HepG2 (cell line): ENCODE results near the gene ZNF500. TPM values are rescaled to one million over a fixed set of nuclear protein-coding genes. Genes with fewer than 3 reads are reported as not detected.

Experiments
- ATAC-seq: fragments of 200-7000 bp; cut with Tn5 transposase; 3 replicates; pipeline ENCODE4 v1.9.1; 2020; ENCODE audit warnings: mild to moderate bottlenecking, moderate library complexity
- BruUV-seq: library from RNA; stranded (reverse); fragments of 400-500 nt; replicated peaks from 2 replicates; lab custom pipeline; 2021; lab: Mats Ljungman, UMichigan
- CTCF ChIA-PET: fragments of 300-600 bp; formaldehyde crosslinking; extraction: SDS; loops from one replicate; lab custom pipeline; 2021; ENCODE audit warnings: low total read pairs, inconsistent platforms, low intra/inter-chr PET ratio; lab: Yijun Ruan, JAX
- POLR2A ChIA-PET: fragments of 350-600 bp; sonication (Branson Sonifier 250); formaldehyde crosslinking; loops from one replicate; lab custom pipeline; 2020; ENCODE audit warnings: antibody characterized with exemption, inconsistent platforms; lab: Yijun Ruan, JAX
- DNase-seq: peaks from one replicate; pipeline ENCODE4 v3.0.0-alpha.2; 2015; ENCODE audit warnings: low spot score
- FAIRE-seq: peaks from 3 replicates; lab custom pipeline; 2011; peaks lifted over from hg19 to GRCh38; lab: Jason Lieb, UNC
- H2AFZ ChIP-seq: one replicate; pipeline ENCODE4 v1.6.1; 2011; ENCODE audit warnings: low read length, inconsistent platforms
- H3K27ac ChIP-seq: fragments of 300-600 bp; 3 replicates; pipeline ENCODE4 v1.8.0; 2011; ENCODE audit warnings: mixed run types, mild to moderate bottlenecking, mixed read lengths, low read length, inconsistent platforms; ENCODE audit not compliant: insufficient read depth; ENCODE audit errors: extremely low read length
- H3K27me3 ChIP-seq, 2 experiments: fragments of 200-600 bp in 1 of 2; 2 replicates in 1 of 2; 3 replicates in 1 of 2; pipeline versions ENCODE4 v1.6.0 to v1.8.0; 2011; ENCODE audit warnings: low read length in 2 of 2, mild to moderate bottlenecking in 2 of 2, moderate library complexity in 2 of 2, inconsistent platforms in 1 of 2; ENCODE audit not compliant: insufficient read depth in 2 of 2, control insufficient read depth in 1 of 2
- H3K36me3 ChIP-seq, 2 experiments: fragments of 200-600 bp in 1 of 2; replicated peaks in 1 of 2; 2 replicates in 1 of 2; 3 replicates in 1 of 2; pipeline versions ENCODE4 v1.5.1 to v1.8.0; 2011; ENCODE audit warnings: low read length in 2 of 2, inconsistent platforms in 1 of 2; ENCODE audit not compliant: insufficient read depth in 2 of 2, control insufficient read depth in 1 of 2
- H3K4me1 ChIP-seq: 2 replicates; pipeline ENCODE4 v1.5.1; 2012; ENCODE audit warnings: low read length, inconsistent platforms; ENCODE audit not compliant: insufficient read depth
- H3K4me2 ChIP-seq: 2 replicates; pipeline ENCODE4 v1.6.0; 2011; ENCODE audit warnings: low read depth, low read length, inconsistent platforms
- H3K4me3 ChIP-seq, 3 experiments: fragments of 200-600 bp in 1 of 3; sonication (generic), shearing (Covaris generic) in 1 of 3; replicated peaks in 1 of 3; 2 replicates each; pipeline ENCODE4 v1.5.1; 2011 to 2016; ENCODE audit warnings: low read length in 3 of 3, inconsistent platforms in 2 of 3, low read depth in 2 of 3, mild to moderate bottlenecking in 2 of 3, control low read depth in 1 of 3, mixed read lengths in 1 of 3; ENCODE audit not compliant: insufficient read depth in 1 of 3
- H3K79me2 ChIP-seq: one replicate; pipeline ENCODE4 v1.6.1; 2011; ENCODE audit warnings: low read length, inconsistent platforms; ENCODE audit not compliant: insufficient read depth
- H3K9ac ChIP-seq: 2 replicates; pipeline ENCODE4 v1.6.0; 2011; ENCODE audit warnings: mild to moderate bottlenecking, low read depth, low read length, inconsistent platforms; ENCODE audit not compliant: insufficient read depth
- H3K9me3 ChIP-seq: 2 replicates; pipeline ENCODE4 v1.5.1; 2012; ENCODE audit warnings: mild to moderate bottlenecking, low read length
- H4K20me1 ChIP-seq: 2 replicates; pipeline ENCODE4 v1.6.0; 2011; ENCODE audit warnings: inconsistent platforms, mild to moderate bottlenecking, low read length, moderate library complexity; ENCODE audit not compliant: insufficient read depth
- ARNTL ChIP-seq: sonication (generic); formaldehyde crosslinking; IDR thresholded peaks from 2 replicates; pipeline ENCODE4 v1.4.0; 2020; ENCODE audit warnings: mild to moderate bottlenecking, missing genetic modification reagents
- GABPA ChIP-seq, 2 experiments: IDR thresholded peaks; 2 replicates each; pipeline ENCODE4 v1.6.1; 2011 to 2016; ENCODE audit warnings: low read depth in 2 of 2, low read length in 1 of 2, missing biosample characterization in 1 of 2, missing genetic modification characterization in 1 of 2
- KAT7 ChIP-seq: IDR thresholded peaks from 2 replicates; pipeline ENCODE4 v1.6.1; 2018; ENCODE audit warnings: borderline replicate concordance, missing compliant biosample characterization
- KDM1A ChIP-seq: IDR thresholded peaks from 2 replicates; pipeline ENCODE4 v1.6.1; 2016; ENCODE audit warnings: missing compliant biosample characterization
- MED1 ChIP-seq: sonication (generic); formaldehyde crosslinking; IDR thresholded peaks from 2 replicates; pipeline ENCODE4 v1.4.0; 2020; ENCODE audit warnings: missing genetic modification reagents
- MNT ChIP-seq: fragments of 450-650 bp; IDR thresholded peaks from 2 replicates; pipeline ENCODE4 v1.6.1; 2016
- PATZ1 ChIP-seq: sonication (generic); formaldehyde crosslinking; IDR thresholded peaks from 2 replicates; pipeline ENCODE4 v1.4.0; 2020; ENCODE audit warnings: missing genetic modification reagents
- RBM22 ChIP-seq: fragments of 200-400 bp; formaldehyde crosslinking; optimal IDR thresholded peaks from 2 replicates; pipeline ENCODE3; 2017; ENCODE audit warnings: mild to moderate bottlenecking, low read length, moderate library complexity
- RERE ChIP-seq: IDR thresholded peaks from 2 replicates; pipeline ENCODE4 v1.6.1; 2016; ENCODE audit warnings: low read depth, missing genetic modification reagents, missing compliant biosample characterization
- U2AF2 ChIP-seq: fragments of 200-400 bp; formaldehyde crosslinking; IDR thresholded peaks from 2 replicates; pipeline ENCODE4 v1.6.1; 2017; ENCODE audit warnings: low read depth, mild to moderate bottlenecking, low read length
- ZMYM3 ChIP-seq: sonication (generic); formaldehyde crosslinking; IDR thresholded peaks from 2 replicates; pipeline ENCODE4 v1.5.1; 2020; ENCODE audit warnings: mild to moderate bottlenecking, missing genetic modification reagents
- ZNF674 ChIP-seq: sonication (generic); formaldehyde crosslinking; IDR thresholded peaks from 2 replicates; pipeline ENCODE4 v1.5.0; 2020; ENCODE audit warnings: low read depth, mild to moderate bottlenecking, missing genetic modification reagents
- ZNF772 ChIP-seq: sonication (generic); formaldehyde crosslinking; IDR thresholded peaks from 2 replicates; pipeline ENCODE4 v1.5.0; 2020; ENCODE audit warnings: mild to moderate bottlenecking, missing genetic modification reagents
- ZSCAN30 ChIP-seq: sonication (generic); formaldehyde crosslinking; IDR thresholded peaks from 2 replicates; pipeline ENCODE4 v1.5.0; 2020; ENCODE audit warnings: mild to moderate bottlenecking, missing genetic modification reagents
- WGBS: methylation state at CpG from one replicate; pipeline ENCODE4 v1.1.6; 2017; ENCODE audit warnings: low lambda C conversion rate; 5-methylcytosine and 5-hydroxymethylcytosine counted together
- in situ Hi-C: cut with HindIII; loops from 2 replicates; pipeline ENCODE4 v1.10.0; 2017; ENCODE audit warnings: low pct_unique_long_range_greater_than_20kb; ENCODE audit not compliant: extremely low pct_ligation_motif_present
- intact Hi-C: fragments of 100-400 bp; cut with micrococcal nuclease; formaldehyde crosslinking; loops from one replicate; pipeline ENCODE4 v1.10.0; 2022; ENCODE audit not compliant: unreplicated experiment
- polyA plus RNA-seq, 8 experiments: library from polyadenylated mRNA; depleted of rRNA in 3 of 8; stranded (reverse) in 7 of 8; unstranded in 1 of 8; fragments of >200 nt; fragmentation: Illumina TruSeq in 4 of 8; extraction: Trizol in 4 of 8; gene quantifications; 2 replicates each; pipeline versions ENCODE4 v1.2.1 to v1.2.3, GENCODE V29; 2011 to 2016; ENCODE audit warnings: low read depth in 4 of 8, missing spikeins in 1 of 8, mixed read lengths in 1 of 8; ENCODE audit not compliant: insufficient read depth in 1 of 8
- total RNA-seq, 5 experiments: library from RNA; depleted of rRNA; stranded (reverse); fragments of >200 nt; fragmentation: Illumina TruSeq; extraction: Trizol; gene quantifications; 2 replicates each; pipeline ENCODE4 v1.2.3, GENCODE V29; 2016; ENCODE audit warnings: low read depth in 1 of 5

ZNF500 gene
- total and polyA plus RNA-seq, 2 of the 13 experiments (the other 11 are each of a cell fraction or from before 2014, with no cell fraction given) = 6.1 to 12.2 TPM

- CTCF ChIA-PET = no interaction called here
- Histone ChIP-seq H3K9ac (peak overlapping the region; percentile 69), H3K9me3 (no peaks in the 10 kb centered on the region), H3K79me2 (peaks cover 21% of the 10 kb centered on the region), H3K36me3 (peaks cover 0 to 5% of the 10 kb centered on the region in 2 experiments; a peak in 2 of 5 replicates), H3K4me3 (peak overlapping the region; percentile 84 to 100 (median 100)), H3K4me2 (peak overlapping the region; percentile 99), H3K27ac (peak overlapping the region; percentile 80), H2AFZ (peak overlapping the region; percentile 91), H3K27me3 (no peaks in the 10 kb centered on the region; a peak in 2 of 5 replicates), H4K20me1 (no peaks in the 10 kb centered on the region), H3K4me1 (peaks cover 20% of the 10 kb centered on the region)
- 0% methylated on average over 15 of the region's 38 CpGs for WGBS
- TSS peak; percentile 62 for BruUV-seq
- POLR2A ChIA-PET = interaction anchor here (0.7 to 3.1 kb wide), 22 partner anchors 15 to 363 kb away, joined by 3 to 40 read pairs (median 4); partner anchors contain the start of genes EEF2KMT, GLYR1, NUDT16L1 and ROGDI
- intact Hi-C loops = loop anchor here (5.0 kb wide), 1 partner anchor 67 kb away; the partner anchor contains the start of gene ROGDI
- no peak for FAIRE-seq
- ATAC-seq = peak; percentile 75
- peak; percentile 61 for DNase-seq
- in situ Hi-C loops = no loop called here
- 0 out of 2 replicates have a peak, but pooled peaks have one; percentile 27 for TF ChIP-seq KDM1A (CRISPR knock-in tag)
- TF ChIP-seq GABPA (IDR thresholded peaks at IDR 0.05; ENCODE audit: low read depth, low read length) = 0 out of 2 replicates have a peak, but pooled peaks have one; percentile 14
- no peak for TF ChIP-seq GABPA (CRISPR knock-in tag; IDR thresholded peaks at IDR 0.05; ENCODE audit: low read depth)
- TF ChIP-seq ARNTL (CRISPR knock-in tag) = 0 out of 2 replicates have a peak, but pooled peaks have one; percentile 18
- TF ChIP-seq ZNF772 (CRISPR knock-in tag) = no peak
- TF ChIP-seq PATZ1 (CRISPR knock-in tag) = 0 out of 2 replicates have a peak, but pooled peaks have one; percentile 12
- no peak for TF ChIP-seq KAT7 (CRISPR knock-in tag)
- TF ChIP-seq RERE = 0 out of 2 replicates have a peak, but pooled peaks have one; percentile 1
- no peak for TF ChIP-seq ZNF674 (CRISPR knock-in tag)
- peak; percentile 73 for TF ChIP-seq MNT
- peak; percentile 79; the same call in 1 of the 2 replicates for TF ChIP-seq U2AF2
- 0 out of 2 replicates have a peak, but pooled peaks have one; percentile 28 for TF ChIP-seq MED1
- peak; percentile 86 for TF ChIP-seq ZMYM3 (CRISPR knock-in tag)
- TF ChIP-seq ZSCAN30 (CRISPR knock-in tag) = no peak
- TF ChIP-seq RBM22 = peak; percentile 40
Measured at GRCh38 chr16:4734730-4735535, 32.0 kb downstream of the ZNF500 start.
